HepG2 (cell line): ENCODE measurements around the gene CYSRT1. TPM values are rescaled to one million over a fixed set of nuclear protein-coding genes. Genes with fewer than 3 reads are reported as not detected.
A peak's percentile ranks its signal among the peaks of the same experiment; 100 is the strongest.

ENCODE experiments used
- AGO1 ChIP-seq: fragments of 200-400 bp; formaldehyde crosslinking; IDR thresholded peaks from 2 replicates; pipeline ENCODE4 v1.6.1; 2017; ENCODE audit warnings: mild to moderate bottlenecking, low read depth, low read length, moderate library complexity; ENCODE audit not compliant: poor library complexity, severe bottlenecking
- CBX2 ChIP-seq, 2 experiments: fragments of 200-600 bp in 1 of 2; sonication (generic); formaldehyde crosslinking in 1 of 2; IDR thresholded peaks; 2 replicates each; pipeline versions ENCODE4 v1.7.0 to v1.8.1; 2018 to 2022; ENCODE audit warnings: low read depth in 2 of 2, low read length in 1 of 2, mild to moderate bottlenecking in 1 of 2, missing genetic modification reagents in 1 of 2
- GTF2F1 ChIP-seq: fragments of 150-350 bp; IDR thresholded peaks from 2 replicates; pipeline ENCODE4 v1.6.1; 2014; ENCODE audit warnings: low read length
- HMGXB4 ChIP-seq, 2 experiments: sonication (generic) in 1 of 2; formaldehyde crosslinking in 1 of 2; IDR thresholded peaks; 2 replicates each; pipeline versions ENCODE4 v1.4.0 to v1.6.1; 2018 to 2020; ENCODE audit warnings: missing genetic modification reagents in 2 of 2, borderline replicate concordance in 1 of 2, low read depth in 1 of 2, mild to moderate bottlenecking in 1 of 2, missing biosample characterization in 1 of 2
- IRF9 ChIP-seq: sonication (generic); formaldehyde crosslinking; IDR thresholded peaks from 2 replicates; pipeline ENCODE4 v1.8.0; 2022; ENCODE audit warnings: missing genetic modification reagents, mild to moderate bottlenecking, borderline replicate concordance
- KLF11 ChIP-seq: IDR thresholded peaks from 2 replicates; pipeline ENCODE4 v1.6.1; 2016; ENCODE audit warnings: missing compliant biosample characterization
- MAF1 ChIP-seq: sonication (generic); formaldehyde crosslinking; IDR thresholded peaks from 2 replicates; pipeline ENCODE4 v1.5.0; 2020; ENCODE audit warnings: missing genetic modification reagents, borderline replicate concordance
- MED1 ChIP-seq: sonication (generic); formaldehyde crosslinking; IDR thresholded peaks from 2 replicates; pipeline ENCODE4 v1.4.0; 2020; ENCODE audit warnings: missing genetic modification reagents
- PCBP2 ChIP-seq: fragments of 200-400 bp; formaldehyde crosslinking; optimal IDR thresholded peaks from 2 replicates; pipeline ENCODE3; 2018; ENCODE audit warnings: low read length, low read depth; ENCODE audit not compliant: poor library complexity, severe bottlenecking
- PHF21A ChIP-seq: sonication (generic); formaldehyde crosslinking; IDR thresholded peaks from 2 replicates; pipeline ENCODE4 v1.5.0; 2020; ENCODE audit warnings: mild to moderate bottlenecking, missing genetic modification reagents
- SCMH1 ChIP-seq: sonication (generic); formaldehyde crosslinking; IDR thresholded peaks from 2 replicates; pipeline ENCODE4 v1.9.0; 2021; ENCODE audit warnings: missing genetic modification reagents, mild to moderate bottlenecking, borderline replicate concordance
- SP5 ChIP-seq: IDR thresholded peaks from 2 replicates; pipeline ENCODE4 v1.6.1; 2016; ENCODE audit warnings: low read depth, borderline replicate concordance
- THRA ChIP-seq: sonication (generic); formaldehyde crosslinking; IDR thresholded peaks from 2 replicates; pipeline ENCODE4 v1.4.0; 2020; ENCODE audit warnings: missing genetic modification reagents, borderline replicate concordance
- TRIM24 ChIP-seq: sonication (generic); formaldehyde crosslinking; IDR thresholded peaks from 2 replicates; pipeline ENCODE4 v1.8.0; 2022; ENCODE audit warnings: mild to moderate bottlenecking, missing genetic modification reagents
- ZC3H13 ChIP-seq: sonication (generic); formaldehyde crosslinking; IDR thresholded peaks from 2 replicates; pipeline ENCODE4 v1.8.1; 2023; ENCODE audit warnings: mild to moderate bottlenecking, missing genetic modification reagents, moderate library complexity
- ZGPAT ChIP-seq: IDR thresholded peaks from 2 replicates; pipeline ENCODE4 v1.6.1; 2016; ENCODE audit warnings: mild to moderate bottlenecking
- ZNF34 ChIP-seq: sonication (generic); formaldehyde crosslinking; IDR thresholded peaks from 2 replicates; pipeline ENCODE4 v1.4.0; 2020; ENCODE audit warnings: mild to moderate bottlenecking, missing genetic modification reagents, borderline replicate concordance
- ZNF350 ChIP-seq: sonication (generic); formaldehyde crosslinking; IDR thresholded peaks from 2 replicates; pipeline ENCODE4 v1.4.0; 2020; ENCODE audit warnings: mild to moderate bottlenecking, low read depth, missing genetic modification reagents, borderline replicate concordance
- ZNF431 ChIP-seq: sonication (generic); formaldehyde crosslinking; IDR thresholded peaks from 2 replicates; pipeline ENCODE4 v1.9.0; 2022; ENCODE audit warnings: missing genetic modification reagents, low read depth, mild to moderate bottlenecking, borderline replicate concordance
- ZNF460 ChIP-seq: sonication (generic); formaldehyde crosslinking; IDR thresholded peaks from 2 replicates; pipeline ENCODE4 v1.5.1; 2020; ENCODE audit warnings: missing genetic modification reagents, mild to moderate bottlenecking, borderline replicate concordance
- polyA plus RNA-seq, 8 experiments: library from polyadenylated mRNA; depleted of rRNA in 3 of 8; stranded (reverse) in 7 of 8; unstranded in 1 of 8; fragments of >200 nt; fragmentation: Illumina TruSeq in 4 of 8; extraction: Trizol in 4 of 8; gene quantifications; 2 replicates each; pipeline versions ENCODE4 v1.2.1 to v1.2.3, GENCODE V29; 2011 to 2016; ENCODE audit warnings: low read depth in 4 of 8, missing spikeins in 1 of 8, mixed read lengths in 1 of 8; ENCODE audit not compliant: insufficient read depth in 1 of 8
- total RNA-seq, 5 experiments: library from RNA; depleted of rRNA; stranded (reverse); fragments of >200 nt; fragmentation: Illumina TruSeq; extraction: Trizol; gene quantifications; 2 replicates each; pipeline ENCODE4 v1.2.3, GENCODE V29; 2016; ENCODE audit warnings: low read depth in 1 of 5

Gene CYSRT1
- total and polyA plus RNA-seq, 2 of the 13 experiments (the other 11 are each of a cell fraction or from before 2014, with no cell fraction given): 1.5 to 2.1 TPM

GRCh38 chr9:137241490-137242268 lies 16.7 kb downstream of the CYSRT1 start (continued):
- TF ChIP-seq THRA (CRISPR knock-in tag) (peak; percentile 49; the same call in 1 of the 2 replicates), HMGXB4 (CRISPR knock-in tag; IDR thresholded peaks at IDR 0.05; ENCODE audit: borderline replicate concordance in 1 of 2, low read depth in 1 of 2) (peak; percentile 10 to 24; a peak in 2 of 4 replicates), CBX2 (IDR thresholded peaks at IDR 0.05; ENCODE audit: low read depth, low read length) (no peak), CBX2 (CRISPR knock-in tag; IDR thresholded peaks at IDR 0.05; ENCODE audit: low read depth) (no peak), TRIM24 (no peak), ZC3H13 (CRISPR knock-in tag) (peak; percentile 41; the same call in 1 of the 2 replicates), SP5 (CRISPR knock-in tag) (0 out of 2 replicates have a peak, but pooled peaks have one; percentile 4), SCMH1 (CRISPR knock-in tag) (no peak), ZNF350 (CRISPR knock-in tag) (peak; percentile 63; the same call in 1 of the 2 replicates), ZNF431 (no peak), MAF1 (CRISPR knock-in tag) (no peak), ZNF34 (no peak), PCBP2 (no peak), IRF9 (CRISPR knock-in tag) (no peak), AGO1 (peak; percentile 84), PHF21A (CRISPR knock-in tag) (peak; percentile 74), ZGPAT (CRISPR knock-in tag) (peak; percentile 53; the same call in 1 of the 2 replicates), ZNF460 (CRISPR knock-in tag) (no peak), GTF2F1 (no peak), MED1 (peak; percentile 50), KLF11 (CRISPR knock-in tag) (no peak)
